K562 treated with DMSO at 1 percent for 24 hours (cell line): ENCODE results near the gene PIP5K1C. TPM values are rescaled to one million over a fixed set of nuclear protein-coding genes. Genes with fewer than 3 reads are reported as not detected.

Source experiments
- total RNA-seq: library from RNA; unstranded; fragments of 300-600 nt; gene quantifications from 2 replicates; pipeline ENCODE4 v1.2.3, GENCODE V29; 2022; ENCODE audit warnings: low read depth; ENCODE audit not compliant: insufficient read depth

Gene PIP5K1C, protein sequence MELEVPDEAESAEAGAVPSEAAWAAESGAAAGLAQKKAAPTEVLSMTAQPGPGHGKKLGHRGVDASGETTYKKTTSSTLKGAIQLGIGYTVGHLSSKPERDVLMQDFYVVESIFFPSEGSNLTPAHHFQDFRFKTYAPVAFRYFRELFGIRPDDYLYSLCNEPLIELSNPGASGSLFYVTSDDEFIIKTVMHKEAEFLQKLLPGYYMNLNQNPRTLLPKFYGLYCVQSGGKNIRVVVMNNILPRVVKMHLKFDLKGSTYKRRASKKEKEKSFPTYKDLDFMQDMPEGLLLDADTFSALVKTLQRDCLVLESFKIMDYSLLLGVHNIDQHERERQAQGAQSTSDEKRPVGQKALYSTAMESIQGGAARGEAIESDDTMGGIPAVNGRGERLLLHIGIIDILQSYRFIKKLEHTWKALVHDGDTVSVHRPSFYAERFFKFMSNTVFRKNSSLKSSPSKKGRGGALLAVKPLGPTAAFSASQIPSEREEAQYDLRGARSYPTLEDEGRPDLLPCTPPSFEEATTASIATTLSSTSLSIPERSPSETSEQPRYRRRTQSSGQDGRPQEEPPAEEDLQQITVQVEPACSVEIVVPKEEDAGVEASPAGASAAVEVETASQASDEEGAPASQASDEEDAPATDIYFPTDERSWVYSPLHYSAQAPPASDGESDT
- total RNA-seq = 41.6 and 42.5 TPM in 2 replicates

DNA sequence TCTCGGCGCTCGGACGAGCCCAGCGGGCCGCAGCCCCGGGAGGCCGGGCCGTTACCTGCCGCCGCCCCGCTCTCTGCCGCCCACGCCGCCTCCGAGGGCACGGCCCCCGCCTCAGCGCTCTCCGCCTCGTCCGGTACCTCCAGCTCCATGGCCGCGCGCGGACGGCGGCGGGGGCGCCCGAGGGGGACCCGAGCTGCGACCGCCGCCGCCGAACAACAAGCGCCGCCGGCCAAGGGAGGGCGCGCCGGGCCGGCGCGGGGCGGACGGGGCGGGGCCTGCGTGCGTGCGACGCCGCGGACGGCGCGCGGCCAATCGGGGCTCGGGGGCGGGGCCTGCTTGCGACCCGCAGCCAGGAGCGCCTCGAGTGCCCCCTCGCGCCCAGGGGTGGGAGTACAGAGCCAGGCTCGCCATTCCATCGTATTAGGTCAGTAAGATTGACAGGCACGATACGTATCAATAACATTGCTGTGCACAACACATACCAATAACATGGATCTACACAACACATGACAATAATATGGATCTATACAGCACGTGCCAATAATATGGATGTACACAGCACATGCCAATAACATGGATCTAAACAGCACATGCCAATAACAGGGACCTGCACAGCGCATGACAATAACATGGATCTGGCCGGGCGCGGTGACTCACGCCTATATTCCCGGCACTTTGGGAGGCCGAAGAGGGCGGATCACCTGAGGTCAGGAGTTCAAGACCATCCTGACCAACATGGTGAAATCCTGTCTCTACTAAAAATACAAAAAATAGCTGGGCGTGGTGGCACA lies at the start of gene PIP5K1C:
PIP5K1C (minus strand) TSS at position 227 of the 791 bp plus-strand sequence; CDS start at position 149, 78 bp downstream.

DNA sequence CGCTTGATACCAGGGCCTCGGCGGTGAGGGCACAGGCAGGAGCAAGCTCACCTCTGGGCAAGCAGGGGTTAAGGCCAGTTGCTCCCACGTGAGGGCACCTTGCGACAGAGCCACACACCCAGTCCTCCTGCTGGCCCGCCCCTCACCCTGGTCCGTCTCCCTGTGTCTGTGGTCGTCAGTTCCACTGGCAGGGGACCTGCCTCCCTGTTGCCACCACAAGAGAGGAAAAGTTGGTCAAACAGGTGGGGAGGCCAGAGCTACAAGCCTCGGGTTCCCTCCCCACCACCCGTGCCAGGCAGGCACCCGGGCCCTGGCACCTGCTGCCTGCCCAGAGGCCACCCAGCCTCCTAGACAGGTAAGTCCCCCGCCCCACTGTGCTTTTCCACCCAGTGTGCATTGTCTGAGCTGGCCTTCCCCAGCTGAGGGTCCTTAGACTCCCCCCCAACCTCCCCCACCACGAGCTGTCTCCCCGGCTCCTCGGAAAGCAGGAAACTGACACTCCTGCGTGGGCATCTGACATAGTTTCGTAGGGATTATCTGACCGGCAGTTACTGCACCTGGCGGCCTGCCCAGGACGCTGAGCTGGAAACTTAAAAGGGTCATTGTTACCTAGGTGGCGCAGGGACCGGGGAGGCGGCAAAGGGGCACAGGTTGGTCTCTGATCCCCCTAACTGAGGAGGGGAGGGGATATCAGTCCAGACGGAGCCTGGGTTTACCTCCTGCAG lies 8.1 kb upstream of the PIP5K1C start, which contains the start of gene TJP3:
TJP3 (plus strand) TSS at position 178 of the 725 bp plus-strand sequence. CDS start 20,049 bp downstream, outside the sequence.

DNA sequence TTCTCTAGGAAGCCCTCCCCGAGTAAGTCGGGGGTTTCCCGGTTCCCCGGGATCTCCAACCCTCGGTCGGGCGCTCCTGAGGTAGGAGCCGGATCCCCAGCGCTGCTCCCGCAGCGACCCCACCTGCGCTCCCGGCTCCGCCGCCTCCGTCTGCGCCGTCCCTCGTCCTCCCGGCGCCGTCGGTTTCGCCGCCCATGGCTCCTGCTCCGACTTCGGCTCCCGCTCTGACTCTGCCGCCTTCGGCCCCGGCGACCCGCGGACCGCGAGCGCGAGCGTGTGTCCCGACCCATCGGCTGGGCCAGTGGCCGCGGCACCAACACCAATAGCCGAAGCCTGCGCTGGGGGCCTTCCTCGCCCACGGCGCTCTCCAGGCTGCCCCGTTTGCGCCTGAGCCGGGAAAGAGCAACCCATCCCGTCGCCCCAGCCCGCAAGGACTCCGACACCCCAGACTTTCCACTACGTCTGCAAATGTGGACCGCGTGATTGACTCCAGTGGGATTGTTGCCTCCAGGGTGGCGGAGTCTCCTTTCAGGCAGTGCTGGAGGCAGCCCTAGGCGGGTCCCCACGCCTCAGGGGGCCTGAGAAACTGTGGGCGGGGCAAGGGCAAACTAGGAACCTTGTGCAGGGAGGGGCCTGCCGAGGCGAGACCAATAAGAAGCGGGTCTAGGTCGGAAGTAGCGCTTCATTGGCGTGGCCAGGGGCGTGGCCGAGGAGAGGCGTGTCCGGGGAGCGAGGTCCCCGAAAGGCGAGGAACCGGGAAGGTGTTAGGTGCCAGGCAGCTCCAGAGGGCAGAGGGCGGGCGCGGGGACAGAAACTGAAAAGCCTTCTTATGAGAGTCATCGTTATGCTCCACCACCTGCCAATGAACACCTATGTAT lies 73.6 kb downstream of the PIP5K1C start, which contains the start of gene CACTIN:
CACTIN (minus strand) TSS at position 318 of the 878 bp plus-strand sequence; CDS start at position 290, 28 bp downstream.

DNA sequence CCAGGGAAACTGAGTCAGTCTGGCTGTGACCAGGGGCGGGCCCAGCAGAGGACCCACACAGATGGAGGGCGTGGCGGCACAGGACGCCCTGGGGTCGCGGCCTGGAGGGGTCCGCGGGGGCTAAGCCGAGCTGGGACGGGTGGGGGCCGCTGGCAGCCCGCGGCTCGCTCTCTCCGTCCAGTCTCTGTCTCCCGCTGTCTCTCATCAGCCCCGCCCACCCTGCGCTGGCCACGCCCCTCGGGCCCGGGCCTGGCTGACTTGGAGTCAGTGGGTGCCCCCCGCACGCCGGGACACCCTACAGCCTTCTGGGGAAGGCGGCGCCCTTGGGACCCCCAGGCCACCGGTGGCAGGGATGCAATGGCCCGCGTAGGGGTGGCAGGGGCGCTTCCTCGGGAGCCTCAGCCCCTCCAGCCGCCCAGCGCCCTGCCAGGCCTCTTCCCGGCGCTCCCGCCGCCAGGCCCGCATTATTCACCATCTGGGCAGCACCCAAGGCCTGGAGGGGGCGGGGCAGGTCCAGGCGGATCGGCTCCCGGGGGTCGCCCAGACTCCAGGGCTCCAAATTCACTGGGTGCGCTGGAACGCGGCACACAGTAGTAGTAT lies 93.5 kb downstream of the PIP5K1C start, which contains the start of gene TBXA2R:
TBXA2R (minus strand) TSS at position 186 of the 600 bp plus-strand sequence. CDS start 6,241 bp downstream, outside the sequence.

DNA sequence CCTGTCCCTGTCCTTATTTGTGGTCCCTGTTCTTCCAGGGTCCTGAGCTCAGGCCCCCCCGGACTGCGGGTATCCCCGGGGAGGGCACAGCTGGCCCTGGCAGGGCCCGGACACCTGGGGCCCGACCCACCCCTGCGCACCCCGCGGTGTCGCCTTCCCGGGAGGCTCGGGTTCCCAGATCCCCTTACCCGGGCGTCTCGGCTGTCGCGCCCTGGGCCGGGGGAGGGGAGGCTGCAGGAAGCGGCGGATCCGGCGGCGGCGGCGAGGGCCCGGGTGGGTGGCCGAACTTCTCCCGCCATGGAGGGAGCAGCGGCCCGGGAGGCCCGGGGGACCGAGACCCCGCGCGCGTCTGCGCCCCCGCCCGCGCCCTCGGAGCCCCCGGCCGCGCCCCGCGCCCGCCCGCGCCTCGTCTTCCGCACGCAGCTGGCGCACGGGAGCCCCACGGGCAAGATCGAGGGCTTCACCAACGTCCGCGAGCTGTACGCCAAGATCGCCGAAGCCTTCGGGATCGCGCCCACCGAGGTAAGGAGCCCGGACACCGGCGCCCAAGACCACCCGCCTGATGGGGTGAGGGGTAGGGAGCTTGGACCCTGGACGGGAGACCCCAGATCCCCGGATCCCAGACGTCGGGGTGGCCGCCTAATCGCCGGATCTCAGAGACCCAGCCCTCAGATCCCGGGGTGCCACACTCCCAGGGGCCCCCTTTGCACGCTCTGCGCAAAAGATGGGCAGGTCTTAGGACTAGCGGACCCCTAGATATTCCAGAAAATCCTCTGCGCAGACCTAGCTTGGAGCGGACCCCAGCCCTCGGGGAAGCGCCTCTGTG lies 114.8 kb downstream of the PIP5K1C start, which contains the start of gene GIPC3:
GIPC3 (plus strand) TSS at position 178 of the 826 bp plus-strand sequence; CDS start at position 298, 120 bp downstream.

Other genes starting within 250 kb of the PIP5K1C start
- 0.61 and 1.8 TPM in 2 replicates for gene SMIM24, start 219.9 kb downstream of the PIP5K1C start, total RNA-seq
- not detected in 2 replicates for gene SMIM44, start 217.0 kb downstream of the PIP5K1C start, total RNA-seq
- gene DOHH, start 199.8 kb downstream of the PIP5K1C start, total RNA-seq = 38.3 and 39.5 TPM in 2 replicates
- 46.7 and 49.0 TPM in 2 replicates for gene FZR1, start 194.2 kb downstream of the PIP5K1C start, total RNA-seq
- gene TEKTIP1, start 161.3 kb downstream of the PIP5K1C start, total RNA-seq = not detected in 2 replicates
- gene MFSD12, start 142.9 kb downstream of the PIP5K1C start, total RNA-seq = 162 and 181 TPM in 2 replicates
- gene HMG20B, start 127.5 kb downstream of the PIP5K1C start, total RNA-seq = 267 and 277 TPM in 2 replicates
- 2.8 and 3.8 TPM in 2 replicates for gene GIPC3, start 115.0 kb downstream of the PIP5K1C start, total RNA-seq
- 22.2 and 25.4 TPM in 2 replicates for gene TBXA2R, start 93.6 kb downstream of the PIP5K1C start, total RNA-seq
- 44.0 and 47.1 TPM in 2 replicates for gene CACTIN, start 73.7 kb downstream of the PIP5K1C start, total RNA-seq
- gene TJP3, start 7.9 kb upstream of the PIP5K1C start, total RNA-seq = 6.8 and 7.5 TPM in 2 replicates
- 35.5 and 39.2 TPM in 2 replicates for gene APBA3, start 61.2 kb upstream of the PIP5K1C start, total RNA-seq
- gene MRPL54, start 62.2 kb upstream of the PIP5K1C start, total RNA-seq = 60.1 and 66.3 TPM in 2 replicates
- not detected in 2 replicates for gene RAX2, start 71.8 kb upstream of the PIP5K1C start, total RNA-seq
- gene MATK, start 85.9 kb upstream of the PIP5K1C start, total RNA-seq = 8.7 and 9.7 TPM in 2 replicates
- gene ZFR2, start 168.6 kb upstream of the PIP5K1C start, total RNA-seq = not detected in 2 replicates
- gene ATCAY, start 180.2 kb upstream of the PIP5K1C start, total RNA-seq = not detected in 2 replicates
- gene NMRK2, start 232.6 kb upstream of the PIP5K1C start, total RNA-seq = not detected in 2 replicates